A673 (cell line): ENCODE data around the gene FAM241B. TPM values are rescaled to one million over a fixed set of nuclear protein-coding genes. Genes with fewer than 3 reads are reported as not detected.
A peak's percentile ranks its signal among the peaks of the same experiment; 100 is the strongest.

ENCODE experiments used
- BruUV-seq: library from RNA; stranded (reverse); fragments of 400-500 nt; replicated peaks from 2 replicates; lab custom pipeline; 2021; lab: Mats Ljungman, UMichigan
- CTCF ChIA-PET: fragments of 300-600 bp; sonication (Branson Sonifier 250); formaldehyde crosslinking; loops from one replicate; lab custom pipeline; 2022; ENCODE audit warnings: antibody characterized with exemption; lab: Charles Lee
- POLR2A ChIA-PET: fragments of 300-600 bp; sonication (Branson Sonifier 250); formaldehyde crosslinking; loops from one replicate; lab custom pipeline; 2022; ENCODE audit warnings: antibody characterized with exemption; ENCODE audit not compliant: low non-redundant PET; lab: Charles Lee
- DNase-seq: peaks from one replicate; pipeline ENCODE4 v3.0.0-alpha.2; 2015; ENCODE audit warnings: low spot score
- H3K27ac ChIP-seq: fragments of 200-600 bp; sonication (generic); 2 replicates; pipeline ENCODE4 v1.5.1; 2016; ENCODE audit warnings: mixed run types, low read depth, mild to moderate bottlenecking, mixed read lengths, antibody characterized with exemption, low read length; ENCODE audit not compliant: poor library complexity, severe bottlenecking
- H3K27me3 ChIP-seq: fragments of 200-600 bp; sonication (generic); replicated peaks from 2 replicates; pipeline ENCODE4 v1.6.1; 2017; ENCODE audit warnings: mixed run types, low read depth, mild to moderate bottlenecking, mixed read lengths, antibody characterized with exemption, low read length; ENCODE audit not compliant: insufficient read depth, poor library complexity
- H3K36me3 ChIP-seq: fragments of 200-600 bp; sonication (generic); 2 replicates; pipeline ENCODE4 v1.6.1; 2016; ENCODE audit warnings: mixed run types, mild to moderate bottlenecking, mixed read lengths, antibody characterized with exemption, low read length; ENCODE audit not compliant: insufficient read depth, poor library complexity, severe bottlenecking
- H3K4me1 ChIP-seq: fragments of 200-600 bp; sonication (generic); 2 replicates; pipeline ENCODE4 v1.6.1; 2017; ENCODE audit warnings: mixed run types, mild to moderate bottlenecking, mixed read lengths, antibody characterized with exemption, low read length; ENCODE audit not compliant: insufficient read depth, poor library complexity, severe bottlenecking
- H3K4me3 ChIP-seq: fragments of 200-600 bp; sonication (generic); 2 replicates; pipeline ENCODE4 v1.5.1; 2016; ENCODE audit warnings: low read depth, mixed run types, mild to moderate bottlenecking, mixed read lengths, low read length; ENCODE audit not compliant: poor library complexity, severe bottlenecking
- H3K9me3 ChIP-seq: fragments of 200-600 bp; sonication (generic); 2 replicates; pipeline ENCODE4 v1.6.1; 2016; ENCODE audit warnings: mixed run types, low read depth, mild to moderate bottlenecking, mixed read lengths, antibody characterized with exemption, low read length; ENCODE audit not compliant: poor library complexity, severe bottlenecking
- EZH2 ChIP-seq: fragments of 200-600 bp; sonication (generic); IDR thresholded peaks from 2 replicates; pipeline ENCODE4 v1.6.1; 2017; ENCODE audit warnings: borderline replicate concordance, low read depth, mild to moderate bottlenecking, mixed read lengths, antibody characterized with exemption, low read length; ENCODE audit not compliant: poor library complexity, severe bottlenecking
- intact Hi-C: fragments of 100-400 bp; cut with micrococcal nuclease; formaldehyde crosslinking; loops from one replicate; pipeline ENCODE4 v1.10.0; 2022; ENCODE audit not compliant: unreplicated experiment
- total RNA-seq: library from RNA; stranded (reverse); gene quantifications from 2 replicates; pipeline ENCODE4 v1.2.3, GENCODE V29; 2021
- TF ChIP-seq, protein P1 (sequence below): fragments of 300-800, 200-600 bp; sonication (generic); conservative IDR thresholded peaks from 2 replicates; pipeline ENCODE4 v1.5.1; 2017; ENCODE audit warnings: low read depth, mild to moderate bottlenecking, antibody characterized with exemption, low read length, moderate library complexity, mixed read lengths

Gene FAM241B
- total RNA-seq, 1 experiment from 2014 or later, result 4.2 TPM

DNA sequence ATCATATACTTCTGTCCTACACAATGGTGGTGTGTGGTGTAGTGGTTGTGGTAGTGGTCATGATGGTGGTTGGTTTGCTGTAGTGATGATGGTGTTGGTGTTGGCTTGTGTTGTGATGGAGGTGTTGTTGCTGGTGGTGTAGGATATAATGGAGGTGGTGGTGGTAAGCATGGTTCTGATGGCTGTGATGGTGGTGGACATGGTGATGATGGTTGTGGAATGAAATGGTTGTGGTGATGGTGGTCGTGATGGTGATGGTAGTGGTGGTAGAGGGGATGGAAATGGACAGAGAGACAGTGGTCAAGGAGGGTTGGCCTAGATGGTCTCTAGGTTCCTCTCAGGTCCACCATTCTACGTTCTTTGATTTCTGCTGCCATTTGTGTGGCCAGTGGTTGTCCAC lies 44.7 kb downstream of the FAM241B start:
- BruUV-seq, result no TSS peak
- CTCF ChIA-PET, result no interaction called here
- Histone ChIP-seq H3K27me3 (peaks cover 64% of the 10 kb centered on the region), H3K27ac (no peak overlapping the region), H3K4me3 (no peak overlapping the region), H3K9me3 (no peaks in the 10 kb centered on the region), H3K36me3 (no peaks in the 10 kb centered on the region), H3K4me1 (no peaks in the 10 kb centered on the region)
- no peak for TF ChIP-seq EZH2
- TF ChIP-seq, protein P1, sequence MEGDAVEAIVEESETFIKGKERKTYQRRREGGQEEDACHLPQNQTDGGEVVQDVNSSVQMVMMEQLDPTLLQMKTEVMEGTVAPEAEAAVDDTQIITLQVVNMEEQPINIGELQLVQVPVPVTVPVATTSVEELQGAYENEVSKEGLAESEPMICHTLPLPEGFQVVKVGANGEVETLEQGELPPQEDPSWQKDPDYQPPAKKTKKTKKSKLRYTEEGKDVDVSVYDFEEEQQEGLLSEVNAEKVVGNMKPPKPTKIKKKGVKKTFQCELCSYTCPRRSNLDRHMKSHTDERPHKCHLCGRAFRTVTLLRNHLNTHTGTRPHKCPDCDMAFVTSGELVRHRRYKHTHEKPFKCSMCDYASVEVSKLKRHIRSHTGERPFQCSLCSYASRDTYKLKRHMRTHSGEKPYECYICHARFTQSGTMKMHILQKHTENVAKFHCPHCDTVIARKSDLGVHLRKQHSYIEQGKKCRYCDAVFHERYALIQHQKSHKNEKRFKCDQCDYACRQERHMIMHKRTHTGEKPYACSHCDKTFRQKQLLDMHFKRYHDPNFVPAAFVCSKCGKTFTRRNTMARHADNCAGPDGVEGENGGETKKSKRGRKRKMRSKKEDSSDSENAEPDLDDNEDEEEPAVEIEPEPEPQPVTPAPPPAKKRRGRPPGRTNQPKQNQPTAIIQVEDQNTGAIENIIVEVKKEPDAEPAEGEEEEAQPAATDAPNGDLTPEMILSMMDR, result no peak
- intact Hi-C loops, result no loop called here
- POLR2A ChIA-PET, result no interaction called here
- DNase-seq, result no peak

DNA sequence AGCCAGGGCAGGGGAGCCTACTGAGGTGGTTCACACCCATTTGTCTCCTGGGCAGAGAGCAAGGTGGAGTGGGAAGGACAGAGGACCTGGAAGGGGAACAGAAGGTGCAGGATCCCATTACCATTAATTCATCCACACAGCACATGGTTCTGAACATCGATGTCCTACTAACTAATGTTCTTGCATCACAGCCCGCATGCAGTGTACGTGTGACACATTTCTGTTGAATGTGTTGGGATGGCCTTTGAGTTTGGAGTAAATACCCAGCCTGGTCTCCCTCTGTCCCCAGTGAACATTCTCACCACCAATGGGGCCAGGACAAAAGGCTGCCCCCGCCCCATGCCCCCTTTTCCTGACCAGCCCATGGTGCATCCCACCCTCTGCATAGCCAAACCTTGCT lies 46.3 kb downstream of the FAM241B start:
- intact Hi-C loops, result no loop called here

DNA sequence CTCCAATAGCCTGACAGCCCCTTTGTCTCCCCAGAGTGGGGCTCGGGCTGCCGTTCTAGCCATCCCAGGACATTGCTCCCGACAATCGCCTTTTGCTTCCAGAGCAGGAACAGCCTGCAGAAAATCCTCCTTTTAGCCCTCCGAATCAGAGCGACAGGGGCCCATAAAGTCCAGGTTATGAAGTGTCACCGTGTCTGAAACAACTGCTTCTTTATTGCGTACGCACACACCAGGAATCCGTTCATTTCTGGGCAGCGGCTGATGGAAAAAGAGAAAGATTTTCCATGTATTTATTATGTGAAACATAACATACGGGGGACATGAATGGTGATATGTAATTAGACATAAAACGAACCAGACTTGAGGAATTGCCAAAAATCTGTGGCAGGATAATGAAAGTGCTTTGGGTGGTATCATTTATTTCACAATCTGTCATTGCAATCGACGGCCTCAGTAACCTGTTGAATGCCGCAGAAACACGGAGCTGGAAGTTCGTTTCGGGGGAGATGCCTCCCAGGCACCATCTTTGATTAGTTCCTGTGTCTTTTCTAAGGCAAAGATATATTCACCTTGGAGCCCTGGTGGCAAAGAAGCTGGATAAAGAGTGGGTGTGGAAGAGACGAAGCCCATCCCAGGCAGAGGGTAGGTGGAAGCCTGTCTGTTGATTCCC lies 48.1 kb downstream of the FAM241B start:
- Histone ChIP-seq H3K27me3 (peaks cover 77% of the 10 kb centered on the region), H3K4me1 (no peaks in the 10 kb centered on the region), H3K27ac (no peak overlapping the region), H3K9me3 (no peaks in the 10 kb centered on the region), H3K4me3 (no peak overlapping the region), H3K36me3 (no peaks in the 10 kb centered on the region)
- ChIA-PET CTCF (no interaction called here), POLR2A (no interaction called here)
- no TSS peak for BruUV-seq
- TF ChIP-seq, protein P1, result no peak
- TF ChIP-seq EZH2, result peak; percentile 66
- intact Hi-C loops, result no loop called here
- DNase-seq, result no peak

More for the DNA sequence above, 46.3 kb downstream of the FAM241B start:
- POLR2A ChIA-PET, result no interaction called here
- Histone ChIP-seq H3K27ac (no peak overlapping the region), H3K4me3 (no peak overlapping the region), H3K4me1 (no peaks in the 10 kb centered on the region), H3K36me3 (no peaks in the 10 kb centered on the region), H3K27me3 (peaks cover 79% of the 10 kb centered on the region), H3K9me3 (no peaks in the 10 kb centered on the region)
- BruUV-seq, result no TSS peak
- DNase-seq, result no peak
- CTCF ChIA-PET, result no interaction called here
- TF ChIP-seq EZH2, result no peak

DNA sequence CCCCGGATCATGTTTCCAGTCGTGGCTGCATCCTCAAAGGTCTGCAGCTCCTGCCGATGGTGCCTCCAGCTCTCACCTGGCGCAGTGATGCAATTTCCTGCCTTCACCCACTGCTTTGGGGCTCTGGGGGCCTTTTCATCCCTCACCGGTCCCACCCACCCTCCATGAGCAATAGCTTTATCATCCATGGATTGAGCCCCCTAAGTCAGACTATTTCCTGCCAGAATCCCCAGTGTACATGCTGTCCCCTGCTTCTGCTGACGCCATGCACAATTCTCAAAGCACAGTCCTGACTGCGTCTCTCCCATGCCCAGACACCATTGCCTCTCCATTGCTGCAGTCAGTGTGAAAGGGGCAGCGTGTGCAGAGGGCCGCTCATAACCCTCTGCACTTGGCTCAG lies 49.7 kb downstream of the FAM241B start:
- POLR2A ChIA-PET, result interaction anchor here (0.7 kb wide), 1 partner anchor 26 kb away, joined by 3 read pairs; no protein-coding TSS in a partner anchor
- CTCF ChIA-PET, result no interaction called here
- H3K9me3 ChIP-seq, result no peaks in the 10 kb centered on the region
- TF ChIP-seq, protein P1, result no peak
- no peak for TF ChIP-seq EZH2
- no peak overlapping the region for H3K27ac ChIP-seq
- H3K4me1 ChIP-seq, result no peaks in the 10 kb centered on the region
- H3K36me3 ChIP-seq, result no peaks in the 10 kb centered on the region
- intact Hi-C loops, result no loop called here
- H3K27me3 ChIP-seq, result peaks cover 73% of the 10 kb centered on the region
- no TSS peak for BruUV-seq
- DNase-seq, result no peak
- H3K4me3 ChIP-seq, result no peak overlapping the region
